ENCODE results near the gene CACFD1. TPM values are rescaled to one million over a fixed set of nuclear protein-coding genes. Genes with fewer than 3 reads are reported as not detected.

The CACFD1 gene
- total RNA-seq, 1 experiment from 2014 or later: 10.6 TPM

DNA sequence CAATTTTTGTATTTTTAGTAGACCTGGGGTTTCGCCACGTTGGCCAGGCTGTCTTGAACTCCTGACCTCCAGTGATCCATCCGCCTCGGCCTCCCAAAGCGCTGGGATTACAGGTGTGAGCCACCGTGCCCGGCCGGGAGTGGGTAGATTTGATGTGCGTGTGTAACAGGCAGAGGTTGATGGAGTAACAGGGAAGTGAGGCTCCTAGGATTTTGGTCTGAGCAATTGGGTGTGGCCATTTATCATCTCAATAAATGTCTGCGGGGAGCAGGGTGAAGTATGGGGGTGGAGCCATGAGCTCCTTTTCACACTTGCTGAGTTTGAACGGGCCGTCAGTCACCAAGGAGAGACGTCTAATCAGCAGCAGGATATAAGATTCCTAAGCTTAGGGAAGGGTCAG, 40.8 kb upstream of the CACFD1 start:
- H3K27ac ChIP-seq (ENCODE audit: low read depth, low read length, poor library complexity, severe bottlenecking): no peak overlapping the region
- H3K4me3 ChIP-seq (ENCODE audit: low read depth, low read length, poor library complexity, severe bottlenecking): peak overlapping the region; percentile 98
- TF ChIP-seq, protein P1, sequence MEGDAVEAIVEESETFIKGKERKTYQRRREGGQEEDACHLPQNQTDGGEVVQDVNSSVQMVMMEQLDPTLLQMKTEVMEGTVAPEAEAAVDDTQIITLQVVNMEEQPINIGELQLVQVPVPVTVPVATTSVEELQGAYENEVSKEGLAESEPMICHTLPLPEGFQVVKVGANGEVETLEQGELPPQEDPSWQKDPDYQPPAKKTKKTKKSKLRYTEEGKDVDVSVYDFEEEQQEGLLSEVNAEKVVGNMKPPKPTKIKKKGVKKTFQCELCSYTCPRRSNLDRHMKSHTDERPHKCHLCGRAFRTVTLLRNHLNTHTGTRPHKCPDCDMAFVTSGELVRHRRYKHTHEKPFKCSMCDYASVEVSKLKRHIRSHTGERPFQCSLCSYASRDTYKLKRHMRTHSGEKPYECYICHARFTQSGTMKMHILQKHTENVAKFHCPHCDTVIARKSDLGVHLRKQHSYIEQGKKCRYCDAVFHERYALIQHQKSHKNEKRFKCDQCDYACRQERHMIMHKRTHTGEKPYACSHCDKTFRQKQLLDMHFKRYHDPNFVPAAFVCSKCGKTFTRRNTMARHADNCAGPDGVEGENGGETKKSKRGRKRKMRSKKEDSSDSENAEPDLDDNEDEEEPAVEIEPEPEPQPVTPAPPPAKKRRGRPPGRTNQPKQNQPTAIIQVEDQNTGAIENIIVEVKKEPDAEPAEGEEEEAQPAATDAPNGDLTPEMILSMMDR (conservative IDR thresholded peaks at IDR 0.05; ENCODE audit: low read depth, low read length): no peak
- TF ChIP-seq EZH2 (IDR thresholded peaks at IDR 0.05; ENCODE audit: borderline replicate concordance, low read depth, low read length, poor library complexity, severe bottlenecking): no peak
- H3K27me3 ChIP-seq (replicated peaks; ENCODE audit: insufficient read depth, low read depth, low read length, poor library complexity): no peaks in the 10 kb centered on the region
- ChIA-PET CTCF (no interaction called here), POLR2A (ENCODE audit: low non-redundant PET) (interaction anchor here (0.6 kb wide), 2 partner anchors 40 to 156 kb away, joined by 6 to 7 read pairs; partner anchors contain the start of gene CACFD1)
- intact Hi-C loops (cut with micrococcal nuclease; ENCODE audit: unreplicated experiment): no loop called here
- BruUV-seq (replicated peaks): no TSS peak
- H3K36me3 ChIP-seq (ENCODE audit: insufficient read depth, low read length, poor library complexity, severe bottlenecking): no peaks in the 10 kb centered on the region
- no peaks in the 10 kb centered on the region for H3K9me3 ChIP-seq (ENCODE audit: low read depth, low read length, poor library complexity, severe bottlenecking)
- H3K4me1 ChIP-seq (ENCODE audit: insufficient read depth, low read length, poor library complexity, severe bottlenecking): peaks cover 7% of the 10 kb centered on the region
- DNase-seq (ENCODE audit: low spot score): no peak

- Histone ChIP-seq H3K4me1 (ENCODE audit: insufficient read depth, low read length, poor library complexity, severe bottlenecking) (peaks cover 7% of the 10 kb centered on the region), H3K36me3 (ENCODE audit: insufficient read depth, low read length, poor library complexity, severe bottlenecking) (no peaks in the 10 kb centered on the region), H3K27me3 (replicated peaks; ENCODE audit: insufficient read depth, low read depth, low read length, poor library complexity) (no peaks in the 10 kb centered on the region), H3K27ac (ENCODE audit: low read depth, low read length, poor library complexity, severe bottlenecking) (no peak overlapping the region), H3K4me3 (ENCODE audit: low read depth, low read length, poor library complexity, severe bottlenecking) (no peak overlapping the region), H3K9me3 (ENCODE audit: low read depth, low read length, poor library complexity, severe bottlenecking) (no peaks in the 10 kb centered on the region)
- TF ChIP-seq EZH2 (IDR thresholded peaks at IDR 0.05; ENCODE audit: borderline replicate concordance, low read depth, low read length, poor library complexity, severe bottlenecking): no peak
- TF ChIP-seq, protein P1 (conservative IDR thresholded peaks at IDR 0.05; ENCODE audit: low read depth, low read length): no peak
- intact Hi-C loops (cut with micrococcal nuclease; ENCODE audit: unreplicated experiment): no loop called here
- CTCF ChIA-PET: no interaction called here
- POLR2A ChIA-PET (ENCODE audit: low non-redundant PET): no interaction called here
- DNase-seq (ENCODE audit: low spot score): no peak
- no TSS peak for BruUV-seq (replicated peaks)
These were observed 39.4 kb upstream of the CACFD1 start for GRCh38 chr9:133420392-133420827.

DNA sequence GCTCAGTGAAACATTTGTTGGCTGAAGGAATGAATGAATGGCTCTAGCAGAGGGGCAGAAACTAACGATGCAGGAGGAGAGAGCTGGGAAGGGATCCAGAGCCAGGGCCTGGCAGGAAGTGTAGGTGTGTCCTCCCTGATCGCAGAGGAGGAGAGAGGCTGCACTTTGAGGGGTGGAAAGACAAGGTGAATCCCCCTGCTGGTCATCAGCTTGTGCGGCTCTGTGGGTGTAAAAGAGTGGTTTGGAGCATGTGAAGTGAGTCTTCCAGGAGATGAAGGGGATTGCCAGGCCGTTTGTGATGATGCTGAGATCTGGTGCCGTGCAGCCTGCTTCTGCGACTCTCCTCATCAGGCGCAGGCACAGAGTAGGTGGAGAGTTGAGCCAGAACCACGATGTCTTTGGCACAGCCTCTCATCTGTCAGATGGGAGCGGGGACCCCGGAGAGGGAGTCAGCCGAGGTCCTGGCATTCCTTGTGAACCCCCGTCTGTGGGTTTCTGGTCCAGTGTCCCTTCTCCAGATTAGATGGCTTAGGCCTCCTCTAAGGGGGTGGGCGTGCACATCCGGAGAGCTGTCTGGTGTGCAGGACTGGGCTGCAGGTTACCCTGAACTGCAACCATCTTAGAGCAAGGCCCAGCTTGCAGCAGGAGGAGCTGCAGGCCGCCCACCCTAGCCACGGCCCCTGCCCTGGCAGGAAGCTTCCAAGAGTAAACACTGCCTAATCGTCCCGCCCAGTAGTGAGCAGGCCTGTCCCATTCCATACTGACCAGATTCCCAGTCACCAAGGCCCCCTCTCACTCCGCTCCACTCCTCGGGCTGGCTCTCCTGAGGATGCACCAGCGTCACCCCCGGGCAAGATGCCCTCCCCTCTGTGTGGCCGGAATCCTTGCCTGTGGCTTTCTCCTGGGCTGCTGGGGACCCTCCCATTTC, 37.9 kb upstream of the CACFD1 start, which contains the start of gene ADAMTS13:
ADAMTS13 (plus strand) TSS at position 753 of the 928 bp plus-strand sequence; CDS start at position 830, 77 bp downstream.
- intact Hi-C loops (cut with micrococcal nuclease; ENCODE audit: unreplicated experiment): no loop called here
- ChIA-PET POLR2A (ENCODE audit: low non-redundant PET) (no interaction called here), CTCF (no interaction called here)
- Histone ChIP-seq H3K27ac (ENCODE audit: low read depth, low read length, poor library complexity, severe bottlenecking) (no peak within 1 kb of the TSS), H3K4me1 (ENCODE audit: insufficient read depth, low read length, poor library complexity, severe bottlenecking) (no peaks in the 10 kb centered on the region), H3K9me3 (ENCODE audit: low read depth, low read length, poor library complexity, severe bottlenecking) (no peaks in the 10 kb centered on the region), H3K27me3 (replicated peaks; ENCODE audit: insufficient read depth, low read depth, low read length, poor library complexity) (no peaks in the 10 kb centered on the region), H3K4me3 (ENCODE audit: low read depth, low read length, poor library complexity, severe bottlenecking) (no peak within 1 kb of the TSS), H3K36me3 (ENCODE audit: insufficient read depth, low read length, poor library complexity, severe bottlenecking) (no peaks in the 10 kb centered on the region)
- DNase-seq (ENCODE audit: low spot score): no peak
- TF ChIP-seq, protein P1 (conservative IDR thresholded peaks at IDR 0.05; ENCODE audit: low read depth, low read length): 0 out of 2 replicates have a peak, but pooled peaks have one; percentile 17
- no peak for TF ChIP-seq EZH2 (IDR thresholded peaks at IDR 0.05; ENCODE audit: borderline replicate concordance, low read depth, low read length, poor library complexity, severe bottlenecking)
- BruUV-seq (replicated peaks): no TSS peak
